ENCODE data around the gene SPHK2.

GRCh38 chr19:48595171-48595570 is 24.1 kb upstream of the SPHK2 start:
- TF ChIP-seq, protein P1, sequence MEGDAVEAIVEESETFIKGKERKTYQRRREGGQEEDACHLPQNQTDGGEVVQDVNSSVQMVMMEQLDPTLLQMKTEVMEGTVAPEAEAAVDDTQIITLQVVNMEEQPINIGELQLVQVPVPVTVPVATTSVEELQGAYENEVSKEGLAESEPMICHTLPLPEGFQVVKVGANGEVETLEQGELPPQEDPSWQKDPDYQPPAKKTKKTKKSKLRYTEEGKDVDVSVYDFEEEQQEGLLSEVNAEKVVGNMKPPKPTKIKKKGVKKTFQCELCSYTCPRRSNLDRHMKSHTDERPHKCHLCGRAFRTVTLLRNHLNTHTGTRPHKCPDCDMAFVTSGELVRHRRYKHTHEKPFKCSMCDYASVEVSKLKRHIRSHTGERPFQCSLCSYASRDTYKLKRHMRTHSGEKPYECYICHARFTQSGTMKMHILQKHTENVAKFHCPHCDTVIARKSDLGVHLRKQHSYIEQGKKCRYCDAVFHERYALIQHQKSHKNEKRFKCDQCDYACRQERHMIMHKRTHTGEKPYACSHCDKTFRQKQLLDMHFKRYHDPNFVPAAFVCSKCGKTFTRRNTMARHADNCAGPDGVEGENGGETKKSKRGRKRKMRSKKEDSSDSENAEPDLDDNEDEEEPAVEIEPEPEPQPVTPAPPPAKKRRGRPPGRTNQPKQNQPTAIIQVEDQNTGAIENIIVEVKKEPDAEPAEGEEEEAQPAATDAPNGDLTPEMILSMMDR (IDR thresholded peaks at IDR 0.05), result no peak
- no peak for TF ChIP-seq EP300 (IDR thresholded peaks at IDR 0.05)
- TF ChIP-seq POLR2AphosphoS5 (IDR thresholded peaks at IDR 0.05), result no peak
- no peak for TF ChIP-seq POLR2A (IDR thresholded peaks at IDR 0.05)

Data from suprapubic skin (tissue), 4 donors.